GM23338 (cell line): ENCODE results near the gene ZFR. TPM values are rescaled to one million over a fixed set of nuclear protein-coding genes. Genes with fewer than 3 reads are reported as not detected.

Experiments
- ATAC-seq: fragments of 200-7000 bp; cut with Tn5 transposase; 3 replicates; pipeline ENCODE4 v1.9.1; 2020
- DNase-seq: peaks from one replicate; pipeline ENCODE4 v3.0.0-alpha.2; 2015; ENCODE audit warnings: low spot score
- H2AFZ ChIP-seq: fragments of 200-600 bp; sonication (generic); 2 replicates; pipeline ENCODE4 v1.8.0; 2016; ENCODE audit warnings: antibody characterized with exemption, mild to moderate bottlenecking, moderate library complexity
- H3F3A ChIP-seq: fragments of 200-600 bp; sonication (generic); replicated peaks from 2 replicates; pipeline ENCODE4 v1.8.0; 2017; ENCODE audit warnings: antibody characterized with exemption, mixed run types, low read depth
- H3K27ac ChIP-seq: fragments of 200-600 bp; sonication (generic); 2 replicates; pipeline ENCODE4 v1.6.1; 2016; ENCODE audit warnings: low read depth
- H3K27me3 ChIP-seq: fragments of 200-600 bp; sonication (generic); 2 replicates; pipeline ENCODE4 v1.8.0; 2016; ENCODE audit warnings: mild to moderate bottlenecking, mixed run types, moderate library complexity; ENCODE audit not compliant: insufficient read depth
- H3K36me3 ChIP-seq: fragments of 200-600 bp; sonication (generic); 2 replicates; pipeline ENCODE4 v1.8.0; 2016; ENCODE audit warnings: mild to moderate bottlenecking; ENCODE audit not compliant: insufficient read depth
- H3K4me1 ChIP-seq: fragments of 200-600 bp; sonication (generic); 2 replicates; pipeline ENCODE4 v1.8.0; 2016; ENCODE audit warnings: mild to moderate bottlenecking, moderate library complexity; ENCODE audit not compliant: insufficient read depth
- H3K4me2 ChIP-seq: fragments of 200-600 bp; sonication (generic); 2 replicates; pipeline ENCODE4 v1.7.1; 2017; ENCODE audit warnings: mixed run types
- H3K4me3 ChIP-seq: fragments of 200-600 bp; sonication (generic); 2 replicates; pipeline ENCODE4 v1.6.1; 2016; ENCODE audit warnings: mixed run types
- H3K79me2 ChIP-seq: fragments of 200-600 bp; sonication (generic); replicated peaks from 2 replicates; pipeline ENCODE4 v1.8.0; 2017; ENCODE audit warnings: mild to moderate bottlenecking; ENCODE audit not compliant: insufficient read depth
- H3K9me2 ChIP-seq: fragments of 200-600 bp; sonication (generic); 2 replicates; pipeline ENCODE4 v1.8.0; 2017; ENCODE audit not compliant: insufficient read depth
- H4K20me1 ChIP-seq: fragments of 200-600 bp; sonication (generic); replicated peaks from 2 replicates; pipeline ENCODE4 v1.8.0; 2017; ENCODE audit warnings: mild to moderate bottlenecking; ENCODE audit not compliant: insufficient read depth
- H3K27ac Mint-ChIP-seq: 2 replicates; pipeline ENCODE4 v1.8.0; 2020; ENCODE audit warnings: inconsistent platforms, mild to moderate bottlenecking, moderate library complexity, mixed read lengths
- H3K27me3 Mint-ChIP-seq: 3 replicates; pipeline ENCODE4 v1.8.0; 2022; ENCODE audit warnings: low read depth, mild to moderate bottlenecking, moderate library complexity, mixed read lengths, inconsistent platforms; ENCODE audit not compliant: insufficient read depth, poor library complexity
- H3K36me3 Mint-ChIP-seq: 3 replicates; pipeline ENCODE4 v1.8.0; 2021; ENCODE audit warnings: low read depth, mild to moderate bottlenecking, inconsistent platforms, moderate library complexity, mixed read lengths
- H3K4me1 Mint-ChIP-seq: 3 replicates; pipeline ENCODE4 v1.8.0; 2020; ENCODE audit warnings: mild to moderate bottlenecking, inconsistent platforms, mixed read lengths
- H3K4me3 Mint-ChIP-seq: 3 replicates; pipeline ENCODE4 v1.8.0; 2021; ENCODE audit warnings: moderate library complexity, mild to moderate bottlenecking, inconsistent platforms, mixed read lengths
- H3K9me3 Mint-ChIP-seq: 3 replicates; pipeline ENCODE4 v1.8.0; 2020; ENCODE audit warnings: moderate library complexity, mild to moderate bottlenecking, inconsistent platforms, mixed read lengths
- ETS1 ChIP-seq: IDR thresholded peaks from 2 replicates; pipeline ENCODE4 v1.6.1; 2016; ENCODE audit warnings: antibody characterized with exemption
- EZH2 ChIP-seq: fragments of 200-600 bp; sonication (generic); IDR thresholded peaks from one replicate; pipeline ENCODE4 v1.8.0; 2017; ENCODE audit warnings: antibody characterized with exemption, mild to moderate bottlenecking, low read depth; ENCODE audit not compliant: unreplicated experiment
- EZH2phosphoT487 ChIP-seq: fragments of 200-600 bp; sonication (generic); IDR thresholded peaks from one replicate; pipeline ENCODE4 v1.8.1; 2018; ENCODE audit warnings: antibody characterized with exemption; ENCODE audit not compliant: unreplicated experiment
- JUNB ChIP-seq: IDR thresholded peaks from one replicate; pipeline ENCODE4 v1.6.1; 2016; ENCODE audit warnings: antibody characterized with exemption; ENCODE audit not compliant: unreplicated experiment
- NANOG ChIP-seq: IDR thresholded peaks from 2 replicates; pipeline ENCODE4 v1.6.1; 2016; ENCODE audit warnings: antibody characterized with exemption, borderline replicate concordance
- POLR2AphosphoS5 ChIP-seq: IDR thresholded peaks from 2 replicates; pipeline ENCODE4 v1.6.1; 2016; ENCODE audit warnings: antibody characterized with exemption, low read depth
- ZNF114 ChIP-seq: fragments of 250-450 bp; sonication (Bioruptor Pico); IDR thresholded peaks from 2 replicates; pipeline ENCODE4 v1.5.0; 2020; ENCODE audit warnings: mild to moderate bottlenecking, moderate library complexity
- ZNF331 ChIP-seq: fragments of 250-450 bp; sonication (Bioruptor Pico); IDR thresholded peaks from 2 replicates; pipeline ENCODE4 v1.5.0; 2020; ENCODE audit warnings: low read depth, mild to moderate bottlenecking, moderate library complexity
- polyA plus RNA-seq: library from polyadenylated mRNA; unstranded; fragments of >200 nt; fragmentation: Nextera tagmentation; extraction: Ambion mirVana; gene quantifications from 2 replicates; pipeline ENCODE4 v1.2.1, GENCODE V29; 2016
- total RNA-seq: library from RNA; depleted of rRNA; stranded (reverse); fragments of >200 nt; shearing (Covaris generic); gene quantifications from 2 replicates; pipeline ENCODE4 v1.2.3, GENCODE V29; 2014
- TF ChIP-seq, protein P1 (sequence below), 2 experiments: fragments of 200-600 bp in 1 of 2; sonication (generic) in 1 of 2; conservative IDR thresholded peaks; 2 replicates each; pipeline versions ENCODE4 v1.5.1 to v1.6.1; 2016 to 2017; ENCODE audit warnings: antibody characterized with exemption in 2 of 2, low read depth in 2 of 2, mild to moderate bottlenecking in 2 of 2, moderate library complexity in 1 of 2
- TF ChIP-seq, protein P2 (sequence below): fragments of 250-450 bp; sonication (Bioruptor Pico); IDR thresholded peaks from 2 replicates; pipeline ENCODE4 v1.5.0; 2020; ENCODE audit warnings: mild to moderate bottlenecking, moderate library complexity

Gene ZFR
- total and polyA plus RNA-seq, 2 experiments from 2014 or later = 92.4 to 103 TPM

DNA sequence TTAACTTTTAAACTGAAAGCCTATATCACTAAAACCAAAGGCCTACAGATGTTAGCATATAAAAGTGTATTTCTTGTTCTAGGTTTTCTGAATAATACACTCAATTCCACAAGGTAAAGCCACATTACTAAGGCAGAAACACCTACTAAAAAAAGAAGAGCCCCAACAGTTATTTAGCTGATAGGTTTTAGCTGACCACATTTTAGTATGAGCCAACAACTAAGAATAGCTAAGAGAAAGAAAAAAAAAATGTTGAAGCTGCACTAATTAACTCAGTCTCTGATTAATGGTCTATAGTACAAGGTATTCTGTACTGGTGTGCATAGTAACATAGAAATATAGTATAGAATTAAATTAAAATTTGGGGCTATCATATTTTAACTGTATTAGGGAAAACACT, 23.5 kb downstream of the ZFR start:
- H3K27ac ChIP-seq = no peak overlapping the region
- H2AFZ ChIP-seq = no peak overlapping the region
- Mint-ChIP-seq H3K4me3 (no peak overlapping the region), H3K36me3 (peaks cover 25% of the 10 kb centered on the region), H3K27ac (no peak overlapping the region), H3K27me3 (peaks cover 3% of the 10 kb centered on the region), H3K4me1 (peaks cover 9% of the 10 kb centered on the region; the same call in 2 of the 3 replicates), H3K9me3 (peaks cover 1% of the 10 kb centered on the region)
- H3K79me2 ChIP-seq = peaks cover 80% of the 10 kb centered on the region
- ATAC-seq = no peak
- peaks cover 11% of the 10 kb centered on the region; the same call in 1 of the 2 replicates for H3K4me1 ChIP-seq
- peaks cover 7% of the 10 kb centered on the region; the same call in 1 of the 2 replicates for H3K36me3 ChIP-seq
- TF ChIP-seq NANOG = no peak
- TF ChIP-seq ZNF114 (CRISPR knock-in tag) = no peak
- TF ChIP-seq, protein P1, sequence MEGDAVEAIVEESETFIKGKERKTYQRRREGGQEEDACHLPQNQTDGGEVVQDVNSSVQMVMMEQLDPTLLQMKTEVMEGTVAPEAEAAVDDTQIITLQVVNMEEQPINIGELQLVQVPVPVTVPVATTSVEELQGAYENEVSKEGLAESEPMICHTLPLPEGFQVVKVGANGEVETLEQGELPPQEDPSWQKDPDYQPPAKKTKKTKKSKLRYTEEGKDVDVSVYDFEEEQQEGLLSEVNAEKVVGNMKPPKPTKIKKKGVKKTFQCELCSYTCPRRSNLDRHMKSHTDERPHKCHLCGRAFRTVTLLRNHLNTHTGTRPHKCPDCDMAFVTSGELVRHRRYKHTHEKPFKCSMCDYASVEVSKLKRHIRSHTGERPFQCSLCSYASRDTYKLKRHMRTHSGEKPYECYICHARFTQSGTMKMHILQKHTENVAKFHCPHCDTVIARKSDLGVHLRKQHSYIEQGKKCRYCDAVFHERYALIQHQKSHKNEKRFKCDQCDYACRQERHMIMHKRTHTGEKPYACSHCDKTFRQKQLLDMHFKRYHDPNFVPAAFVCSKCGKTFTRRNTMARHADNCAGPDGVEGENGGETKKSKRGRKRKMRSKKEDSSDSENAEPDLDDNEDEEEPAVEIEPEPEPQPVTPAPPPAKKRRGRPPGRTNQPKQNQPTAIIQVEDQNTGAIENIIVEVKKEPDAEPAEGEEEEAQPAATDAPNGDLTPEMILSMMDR (conservative IDR thresholded peaks at IDR 0.05; ENCODE audit: low read depth in 2 of 2) = no peak
- no peak for TF ChIP-seq EZH2
- no peak for TF ChIP-seq ETS1
- no peak for TF ChIP-seq POLR2AphosphoS5
- no peak overlapping the region for H3K4me2 ChIP-seq
- no peaks in the 10 kb centered on the region for H3F3A ChIP-seq
- no peak overlapping the region for H3K4me3 ChIP-seq
- no peaks in the 10 kb centered on the region for H3K27me3 ChIP-seq
- peaks cover 23% of the 10 kb centered on the region for H4K20me1 ChIP-seq
- DNase-seq = no peak
- no peaks in the 10 kb centered on the region for H3K9me2 ChIP-seq

DNA sequence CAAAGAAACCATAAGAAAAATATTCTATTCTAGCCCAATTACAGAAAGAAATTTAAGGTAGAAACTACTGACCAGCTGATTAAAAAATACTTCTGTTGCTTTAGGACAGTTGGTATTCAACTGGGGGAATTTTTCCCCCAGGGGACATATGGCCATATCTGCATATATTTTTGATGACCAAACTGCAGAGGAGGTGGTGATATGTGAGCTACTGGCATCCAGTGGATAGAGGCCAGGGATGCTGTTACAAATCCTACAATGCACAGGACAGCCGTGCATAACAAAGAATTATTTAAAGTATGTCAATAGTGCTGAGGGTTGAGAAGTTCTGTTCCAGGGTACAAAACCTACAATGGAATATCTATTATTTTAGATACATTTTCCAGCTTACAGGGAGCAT, 24.0 kb downstream of the ZFR start:
- no peaks in the 10 kb centered on the region for H3K9me2 ChIP-seq
- peaks cover 77% of the 10 kb centered on the region for H3K79me2 ChIP-seq
- DNase-seq = no peak
- no peak overlapping the region for H2AFZ ChIP-seq
- H3K4me1 ChIP-seq = peaks cover 11% of the 10 kb centered on the region; the same call in 1 of the 2 replicates
- peaks cover 3% of the 10 kb centered on the region for H3K27me3 Mint-ChIP-seq
- peaks cover 26% of the 10 kb centered on the region; the same call in 2 of the 3 replicates for H3K36me3 Mint-ChIP-seq
- no peak overlapping the region for H3K4me3 Mint-ChIP-seq
- H3K4me1 Mint-ChIP-seq = peaks cover 9% of the 10 kb centered on the region; the same call in 2 of the 3 replicates
- H3K36me3 ChIP-seq = peaks cover 10% of the 10 kb centered on the region; the same call in 1 of the 2 replicates
- H3K4me3 ChIP-seq = no peak overlapping the region
- peaks cover 23% of the 10 kb centered on the region for H4K20me1 ChIP-seq
- H3K4me2 ChIP-seq = no peak overlapping the region
- no peak for ATAC-seq
- H3K9me3 Mint-ChIP-seq = no peaks in the 10 kb centered on the region
- H3K27ac Mint-ChIP-seq = no peak overlapping the region
- no peaks in the 10 kb centered on the region for H3K27me3 ChIP-seq
- H3K27ac ChIP-seq = no peak overlapping the region
- H3F3A ChIP-seq = no peaks in the 10 kb centered on the region
- TF ChIP-seq ZNF331 = no peak
- TF ChIP-seq ZNF114 (CRISPR knock-in tag) = no peak
- TF ChIP-seq EZH2 = no peak
- no peak for TF ChIP-seq EZH2phosphoT487
- no peak for TF ChIP-seq JUNB
- TF ChIP-seq NANOG = no peak
- TF ChIP-seq, protein P2, sequence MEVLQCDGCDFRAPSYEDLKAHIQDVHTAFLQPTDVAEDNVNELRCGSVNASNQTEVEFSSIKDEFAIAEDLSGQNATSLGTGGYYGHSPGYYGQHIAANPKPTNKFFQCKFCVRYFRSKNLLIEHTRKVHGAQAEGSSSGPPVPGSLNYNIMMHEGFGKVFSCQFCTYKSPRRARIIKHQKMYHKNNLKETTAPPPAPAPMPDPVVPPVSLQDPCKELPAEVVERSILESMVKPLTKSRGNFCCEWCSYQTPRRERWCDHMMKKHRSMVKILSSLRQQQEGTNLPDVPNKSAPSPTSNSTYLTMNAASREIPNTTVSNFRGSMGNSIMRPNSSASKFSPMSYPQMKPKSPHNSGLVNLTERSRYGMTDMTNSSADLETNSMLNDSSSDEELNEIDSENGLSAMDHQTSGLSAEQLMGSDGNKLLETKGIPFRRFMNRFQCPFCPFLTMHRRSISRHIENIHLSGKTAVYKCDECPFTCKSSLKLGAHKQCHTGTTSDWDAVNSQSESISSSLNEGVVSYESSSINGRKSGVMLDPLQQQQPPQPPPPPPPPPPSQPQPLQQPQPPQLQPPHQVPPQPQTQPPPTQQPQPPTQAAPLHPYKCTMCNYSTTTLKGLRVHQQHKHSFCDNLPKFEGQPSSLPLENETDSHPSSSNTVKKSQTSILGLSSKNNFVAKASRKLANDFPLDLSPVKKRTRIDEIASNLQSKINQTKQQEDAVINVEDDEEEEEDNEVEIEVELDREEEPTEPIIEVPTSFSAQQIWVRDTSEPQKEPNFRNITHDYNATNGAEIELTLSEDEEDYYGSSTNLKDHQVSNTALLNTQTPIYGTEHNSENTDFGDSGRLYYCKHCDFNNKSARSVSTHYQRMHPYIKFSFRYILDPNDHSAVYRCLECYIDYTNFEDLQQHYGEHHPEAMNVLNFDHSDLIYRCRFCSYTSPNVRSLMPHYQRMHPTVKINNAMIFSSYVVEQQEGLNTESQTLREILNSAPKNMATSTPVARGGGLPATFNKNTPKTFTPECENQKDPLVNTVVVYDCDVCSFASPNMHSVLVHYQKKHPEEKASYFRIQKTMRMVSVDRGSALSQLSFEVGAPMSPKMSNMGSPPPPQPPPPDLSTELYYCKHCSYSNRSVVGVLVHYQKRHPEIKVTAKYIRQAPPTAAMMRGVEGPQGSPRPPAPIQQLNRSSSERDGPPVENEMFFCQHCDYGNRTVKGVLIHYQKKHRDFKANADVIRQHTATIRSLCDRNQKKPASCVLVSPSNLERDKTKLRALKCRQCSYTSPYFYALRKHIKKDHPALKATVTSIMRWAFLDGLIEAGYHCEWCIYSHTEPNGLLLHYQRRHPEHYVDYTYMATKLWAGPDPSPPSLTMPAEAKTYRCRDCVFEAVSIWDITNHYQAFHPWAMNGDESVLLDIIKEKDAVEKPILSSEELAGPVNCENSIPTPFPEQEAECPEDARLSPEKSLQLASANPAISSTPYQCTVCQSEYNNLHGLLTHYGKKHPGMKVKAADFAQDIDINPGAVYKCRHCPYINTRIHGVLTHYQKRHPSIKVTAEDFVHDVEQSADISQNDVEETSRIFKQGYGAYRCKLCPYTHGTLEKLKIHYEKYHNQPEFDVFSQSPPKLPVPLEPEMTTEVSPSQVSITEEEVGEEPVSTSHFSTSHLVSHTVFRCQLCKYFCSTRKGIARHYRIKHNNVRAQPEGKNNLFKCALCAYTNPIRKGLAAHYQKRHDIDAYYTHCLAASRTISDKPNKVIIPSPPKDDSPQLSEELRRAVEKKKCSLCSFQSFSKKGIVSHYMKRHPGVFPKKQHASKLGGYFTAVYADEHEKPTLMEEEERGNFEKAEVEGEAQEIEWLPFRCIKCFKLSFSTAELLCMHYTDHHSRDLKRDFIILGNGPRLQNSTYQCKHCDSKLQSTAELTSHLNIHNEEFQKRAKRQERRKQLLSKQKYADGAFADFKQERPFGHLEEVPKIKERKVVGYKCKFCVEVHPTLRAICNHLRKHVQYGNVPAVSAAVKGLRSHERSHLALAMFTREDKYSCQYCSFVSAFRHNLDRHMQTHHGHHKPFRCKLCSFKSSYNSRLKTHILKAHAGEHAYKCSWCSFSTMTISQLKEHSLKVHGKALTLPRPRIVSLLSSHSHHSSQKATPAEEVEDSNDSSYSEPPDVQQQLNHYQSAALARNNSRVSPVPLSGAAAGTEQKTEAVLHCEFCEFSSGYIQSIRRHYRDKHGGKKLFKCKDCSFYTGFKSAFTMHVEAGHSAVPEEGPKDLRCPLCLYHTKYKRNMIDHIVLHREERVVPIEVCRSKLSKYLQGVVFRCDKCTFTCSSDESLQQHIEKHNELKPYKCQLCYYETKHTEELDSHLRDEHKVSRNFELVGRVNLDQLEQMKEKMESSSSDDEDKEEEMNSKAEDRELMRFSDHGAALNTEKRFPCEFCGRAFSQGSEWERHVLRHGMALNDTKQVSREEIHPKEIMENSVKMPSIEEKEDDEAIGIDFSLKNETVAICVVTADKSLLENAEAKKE (CRISPR knock-in tag) = no peak
- TF ChIP-seq, protein P1 (conservative IDR thresholded peaks at IDR 0.05; ENCODE audit: low read depth in 2 of 2) = no peak
